Measurements from ENCODE around the gene TLE7. TPM values are rescaled to one million over a fixed set of nuclear protein-coding genes. Genes with fewer than 3 reads are reported as not detected.

TLE7 gene
- polyA plus RNA-seq, 1 of the 3 experiments (the other 2 are of a cell fraction) = not detected

GRCh38 chr16:71383054-71383773 is 58.6 kb downstream of the TLE7 start:
- no peak for TF ChIP-seq RFX5 (IDR thresholded peaks at IDR 0.05; ENCODE audit: low read length)
- TF ChIP-seq RAD21 (IDR thresholded peaks at IDR 0.05; ENCODE audit: low read length) = no peak
- TF ChIP-seq IRF3 (IDR thresholded peaks at IDR 0.05; ENCODE audit: low read depth, low read length) = no peak
- TF ChIP-seq, protein P1, sequence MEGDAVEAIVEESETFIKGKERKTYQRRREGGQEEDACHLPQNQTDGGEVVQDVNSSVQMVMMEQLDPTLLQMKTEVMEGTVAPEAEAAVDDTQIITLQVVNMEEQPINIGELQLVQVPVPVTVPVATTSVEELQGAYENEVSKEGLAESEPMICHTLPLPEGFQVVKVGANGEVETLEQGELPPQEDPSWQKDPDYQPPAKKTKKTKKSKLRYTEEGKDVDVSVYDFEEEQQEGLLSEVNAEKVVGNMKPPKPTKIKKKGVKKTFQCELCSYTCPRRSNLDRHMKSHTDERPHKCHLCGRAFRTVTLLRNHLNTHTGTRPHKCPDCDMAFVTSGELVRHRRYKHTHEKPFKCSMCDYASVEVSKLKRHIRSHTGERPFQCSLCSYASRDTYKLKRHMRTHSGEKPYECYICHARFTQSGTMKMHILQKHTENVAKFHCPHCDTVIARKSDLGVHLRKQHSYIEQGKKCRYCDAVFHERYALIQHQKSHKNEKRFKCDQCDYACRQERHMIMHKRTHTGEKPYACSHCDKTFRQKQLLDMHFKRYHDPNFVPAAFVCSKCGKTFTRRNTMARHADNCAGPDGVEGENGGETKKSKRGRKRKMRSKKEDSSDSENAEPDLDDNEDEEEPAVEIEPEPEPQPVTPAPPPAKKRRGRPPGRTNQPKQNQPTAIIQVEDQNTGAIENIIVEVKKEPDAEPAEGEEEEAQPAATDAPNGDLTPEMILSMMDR (IDR thresholded peaks at IDR 0.05) = no peak
- no peak for TF ChIP-seq SMC3 (IDR thresholded peaks at IDR 0.05; ENCODE audit: low read depth, low read length)
- no peak for TF ChIP-seq FOSL2 (IDR thresholded peaks at IDR 0.05; ENCODE audit: borderline replicate concordance, low read depth)
- TF ChIP-seq, protein P2, sequence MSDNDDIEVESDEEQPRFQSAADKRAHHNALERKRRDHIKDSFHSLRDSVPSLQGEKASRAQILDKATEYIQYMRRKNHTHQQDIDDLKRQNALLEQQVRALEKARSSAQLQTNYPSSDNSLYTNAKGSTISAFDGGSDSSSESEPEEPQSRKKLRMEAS (IDR thresholded peaks at IDR 0.05; ENCODE audit: low read depth) = no peak
- TF ChIP-seq EZH2phosphoT487 (IDR thresholded peaks at IDR 0.05; ENCODE audit: borderline replicate concordance, low read depth) = no peak
- TF ChIP-seq RCOR1 (IDR thresholded peaks at IDR 0.05; ENCODE audit: low read length) = no peak
- no peak for TF ChIP-seq MXI1 (IDR thresholded peaks at IDR 0.05; ENCODE audit: low read depth, low read length)
- TF ChIP-seq TCF12 (IDR thresholded peaks at IDR 0.05) = no peak
- TF ChIP-seq, protein P3, sequence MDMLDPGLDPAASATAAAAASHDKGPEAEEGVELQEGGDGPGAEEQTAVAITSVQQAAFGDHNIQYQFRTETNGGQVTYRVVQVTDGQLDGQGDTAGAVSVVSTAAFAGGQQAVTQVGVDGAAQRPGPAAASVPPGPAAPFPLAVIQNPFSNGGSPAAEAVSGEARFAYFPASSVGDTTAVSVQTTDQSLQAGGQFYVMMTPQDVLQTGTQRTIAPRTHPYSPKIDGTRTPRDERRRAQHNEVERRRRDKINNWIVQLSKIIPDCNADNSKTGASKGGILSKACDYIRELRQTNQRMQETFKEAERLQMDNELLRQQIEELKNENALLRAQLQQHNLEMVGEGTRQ (IDR thresholded peaks at IDR 0.05; ENCODE audit: borderline replicate concordance, low read depth, low read length) = no peak
- no peak for TF ChIP-seq FOXJ3 (CRISPR knock-in tag; IDR thresholded peaks at IDR 0.05)
- no peak overlapping the region for H3K27ac ChIP-seq (ENCODE audit: low read depth in 2 of 2, low read length in 1 of 2)
- no peak overlapping the region for H3K4me3 ChIP-seq (ENCODE audit: low read depth in 2 of 2, low read length in 1 of 2)
- H3K4me2 ChIP-seq = no peak overlapping the region
- H3K9me2 ChIP-seq = no peaks in the 10 kb centered on the region
- no peak overlapping the region for H3K9ac ChIP-seq
- no peaks in the 10 kb centered on the region for H3K79me2 ChIP-seq (ENCODE audit: insufficient read depth)
- no peaks in the 10 kb centered on the region for H3K9me3 ChIP-seq
- CTCF ChIA-PET = interaction anchor here (0.9 to 2.7 kb wide), 3 partner anchors 26 to 72 kb away, joined by 4 to 7 read pairs (median 5); no protein-coding TSS in a partner anchor
- POLR2A ChIA-PET = no interaction called here
- no peaks in the 10 kb centered on the region for H3K36me3 ChIP-seq (replicated peaks in 1 of 2; ENCODE audit: control insufficient read depth in 1 of 2, insufficient read depth in 2 of 2, low read length in 1 of 2)
- peaks cover 8% of the 10 kb centered on the region; the same call in 1 of the 2 replicates for H3K27me3 ChIP-seq (ENCODE audit: insufficient read depth)
- H2AFZ ChIP-seq (ENCODE audit: low read depth) = no peak overlapping the region
- no peaks in the 10 kb centered on the region for H3F3A ChIP-seq (replicated peaks; ENCODE audit: insufficient read depth)
- DNase-seq = no peak
- WGBS (ENCODE audit: low lambda C conversion rate) = 50% methylated on average over 7 of the region's 11 CpGs
- H3K4me1 ChIP-seq (ENCODE audit: control insufficient read depth in 1 of 2, insufficient read depth in 2 of 2, low read depth in 1 of 2, low read length in 1 of 2) = no peaks in the 10 kb centered on the region
- no peaks in the 10 kb centered on the region for H4K20me1 ChIP-seq (ENCODE audit: insufficient read depth)

All from SK-N-SH (cell line).